ENCODE data around the gene SPRR2G. TPM values are rescaled to one million over a fixed set of nuclear protein-coding genes. Genes with fewer than 3 reads are reported as not detected.

SPRR2G gene
- total RNA-seq, 1 experiment from 2014 or later: not detected

- Histone ChIP-seq H2AFZ (ENCODE audit: low read length) (no peak overlapping the region), H3K23ac (ENCODE audit: insufficient read length, low read depth, low read length) (no peak overlapping the region), H3K4me2 (ENCODE audit: insufficient read depth, insufficient read length, low read length) (no peak overlapping the region)
These were observed 28.2 kb upstream of the SPRR2G start for GRCh38 chr1:153178922-153179321.

More at GRCh38 chr1:153178922-153179321, 28.2 kb upstream of the SPRR2G start:
- no peaks in the 10 kb centered on the region for H3K36me3 Mint-ChIP-seq (ENCODE audit: insufficient read depth in 1 of 3, low read depth in 3 of 3)
- DNase-seq: no peak
- no peaks in the 10 kb centered on the region for H4K20me1 ChIP-seq (ENCODE audit: control insufficient read depth, insufficient read depth, insufficient read length)
- no peak overlapping the region for H4K91ac ChIP-seq (ENCODE audit: insufficient read length, low read depth, low read length)
- H2BK20ac ChIP-seq (ENCODE audit: low read depth, low read length, poor library complexity, severe bottlenecking): no peak overlapping the region
- no peak overlapping the region for H3K4ac ChIP-seq (ENCODE audit: low read depth, low read length)
- H3K27me3 Mint-ChIP-seq (ENCODE audit: low read depth): no peaks in the 10 kb centered on the region
- no peak for TF ChIP-seq CTCF (conservative IDR thresholded peaks at IDR 0.05)
- no peak overlapping the region for H3K27ac ChIP-seq (ENCODE audit: insufficient read length, low read depth, low read length)
- H3K4me1 ChIP-seq (ENCODE audit: insufficient read depth, low read length): no peaks in the 10 kb centered on the region
- no peaks in the 10 kb centered on the region for H3K79me1 ChIP-seq (ENCODE audit: insufficient read depth, low read depth, low read length, poor library complexity, severe bottlenecking)
- no peaks in the 10 kb centered on the region for H3K27me3 ChIP-seq (ENCODE audit: insufficient read depth, low read length)
- H4K5ac ChIP-seq (ENCODE audit: insufficient read length, low read depth, low read length): no peak overlapping the region
- no peaks in the 10 kb centered on the region for H3K4me1 Mint-ChIP-seq
- no peak overlapping the region for H3K14ac ChIP-seq (ENCODE audit: insufficient read depth, low read length)
- no peak overlapping the region for H2BK15ac ChIP-seq (ENCODE audit: low read depth, low read length)
- no peak overlapping the region for H3K18ac ChIP-seq (ENCODE audit: insufficient read length, low read depth, low read length)
- H2BK5ac ChIP-seq (ENCODE audit: insufficient read length, low read length): no peak overlapping the region
- no peaks in the 10 kb centered on the region for H3K9me3 ChIP-seq (ENCODE audit: control insufficient read depth, low read depth, low read length)
- H3K23me2 ChIP-seq (ENCODE audit: insufficient read length, low read depth, low read length, poor library complexity, severe bottlenecking): no peaks in the 10 kb centered on the region
- no peak overlapping the region for H3K27ac Mint-ChIP-seq
- H2AK5ac ChIP-seq (ENCODE audit: insufficient read length, low read length): no peak overlapping the region
- H2BK12ac ChIP-seq (ENCODE audit: insufficient read length, low read depth, low read length): no peak overlapping the region
- H3K56ac ChIP-seq (ENCODE audit: insufficient read length, low read depth, low read length): no peak overlapping the region
- H4K8ac ChIP-seq (replicated peaks; ENCODE audit: insufficient read length, low read depth, low read length): no peak overlapping the region
- no peak overlapping the region for H3T11ph ChIP-seq (ENCODE audit: low read length)
- no peak overlapping the region for H3K9ac ChIP-seq (ENCODE audit: extremely low read depth, insufficient read length, low read length)
- no peaks in the 10 kb centered on the region for H3K79me2 ChIP-seq (ENCODE audit: insufficient read depth, low read length)
- no peak overlapping the region for H3K4me3 Mint-ChIP-seq
- H3K9me3 Mint-ChIP-seq: peaks cover 3 to 5% of the 10 kb centered on the region in 2 experiments; a peak in 4 of 5 replicates
- H2BK120ac ChIP-seq (ENCODE audit: low read depth, low read length, poor library complexity, severe bottlenecking): no peak overlapping the region

Data from H9 (cell line).